Astrocyte (in vitro differentiated cells and primary cell): Measurements from ENCODE around the gene HNRNPUL2. TPM values are rescaled to one million over a fixed set of nuclear protein-coding genes. Genes with fewer than 3 reads are reported as not detected.
A peak's percentile ranks its signal among the peaks of the same experiment; 100 is the strongest.

Source experiments
- DNase-seq: peaks from one replicate; pipeline ENCODE4 v3.0.0-alpha.2; 2010; ENCODE audit warnings: low read depth
- FAIRE-seq: peaks from 2 replicates; lab custom pipeline; 2011; peaks lifted over from hg19 to GRCh38; lab: Jason Lieb, UNC
- H2AFZ ChIP-seq: 2 replicates; pipeline ENCODE4 v1.6.0; 2012; ENCODE audit warnings: low read depth, low read length, inconsistent platforms
- H3K27ac ChIP-seq: 2 replicates; pipeline ENCODE4 v1.5.1; 2011; ENCODE audit warnings: low read depth, low read length, inconsistent platforms
- H3K27me3 ChIP-seq: 2 replicates; pipeline ENCODE4 v1.6.0; 2011; ENCODE audit warnings: low read length, inconsistent platforms; ENCODE audit not compliant: insufficient read depth
- H3K36me3 ChIP-seq: 2 replicates; pipeline ENCODE4 v1.5.1; 2011; ENCODE audit warnings: low read length, inconsistent platforms; ENCODE audit not compliant: insufficient read depth
- H3K4me1 ChIP-seq: 2 replicates; pipeline ENCODE4 v1.5.1; 2011; ENCODE audit warnings: low read length, inconsistent platforms; ENCODE audit not compliant: insufficient read depth
- H3K4me2 ChIP-seq: 2 replicates; pipeline ENCODE4 v1.6.0; 2012; ENCODE audit warnings: low read length, inconsistent platforms
- H3K4me3 ChIP-seq: 2 replicates; pipeline ENCODE4 v1.5.1; 2011; ENCODE audit warnings: low read depth, mild to moderate bottlenecking, low read length, inconsistent platforms; ENCODE audit not compliant: insufficient read depth
- H3K79me2 ChIP-seq: 2 replicates; pipeline ENCODE4 v1.6.0; 2012; ENCODE audit warnings: mild to moderate bottlenecking, low read length, inconsistent platforms; ENCODE audit not compliant: insufficient read depth
- H3K9ac ChIP-seq: 2 replicates; pipeline ENCODE4 v1.6.0; 2012; ENCODE audit warnings: mild to moderate bottlenecking, low read length, inconsistent platforms
- H3K9me3 ChIP-seq: 2 replicates; pipeline ENCODE4 v1.5.1; 2012; ENCODE audit warnings: low read depth, mild to moderate bottlenecking, low read length, inconsistent platforms; ENCODE audit not compliant: insufficient read depth
- H4K20me1 ChIP-seq: 2 replicates; pipeline ENCODE4 v1.6.0; 2012; ENCODE audit warnings: low read length, inconsistent platforms; ENCODE audit not compliant: insufficient read depth
- H3K27ac Mint-ChIP-seq: one replicate; pipeline ENCODE4 v1.8.0; 2021; ENCODE audit warnings: mild to moderate bottlenecking, mixed read lengths; ENCODE audit not compliant: unreplicated experiment
- H3K27me3 Mint-ChIP-seq: one replicate; pipeline ENCODE4 v1.8.0; 2021; ENCODE audit warnings: low read depth, mixed read lengths; ENCODE audit not compliant: unreplicated experiment
- H3K36me3 Mint-ChIP-seq: one replicate; pipeline ENCODE4 v1.8.0; 2021; ENCODE audit warnings: low read depth, mixed read lengths; ENCODE audit not compliant: unreplicated experiment
- H3K4me1 Mint-ChIP-seq: one replicate; pipeline ENCODE4 v1.8.0; 2021; ENCODE audit warnings: low read depth, mixed read lengths; ENCODE audit not compliant: unreplicated experiment
- H3K4me3 Mint-ChIP-seq: one replicate; pipeline ENCODE4 v1.8.0; 2021; ENCODE audit warnings: mild to moderate bottlenecking, moderate library complexity, mixed read lengths; ENCODE audit not compliant: unreplicated experiment
- H3K9me3 Mint-ChIP-seq: one replicate; pipeline ENCODE4 v1.8.0; 2021; ENCODE audit warnings: mild to moderate bottlenecking, mixed read lengths; ENCODE audit not compliant: unreplicated experiment
- EZH2 ChIP-seq: IDR thresholded peaks from 2 replicates; pipeline ENCODE4 v1.6.1; 2012; ENCODE audit warnings: mild to moderate bottlenecking, low read length, inconsistent platforms; ENCODE audit not compliant: insufficient read depth
- total RNA-seq: library from RNA; stranded (reverse); gene quantifications from 2 replicates; pipeline ENCODE4 v1.2.1, GENCODE V29; 2021
- TF ChIP-seq, protein P1 (sequence below): IDR thresholded peaks from 2 replicates; pipeline ENCODE4 v1.5.1; 2011; ENCODE audit warnings: low read depth, mild to moderate bottlenecking, inconsistent platforms, low read length, moderate library complexity; ENCODE audit not compliant: insufficient read depth

HNRNPUL2 gene
- total RNA-seq, 1 donor from 2014 or later = 40.0 TPM

DNA sequence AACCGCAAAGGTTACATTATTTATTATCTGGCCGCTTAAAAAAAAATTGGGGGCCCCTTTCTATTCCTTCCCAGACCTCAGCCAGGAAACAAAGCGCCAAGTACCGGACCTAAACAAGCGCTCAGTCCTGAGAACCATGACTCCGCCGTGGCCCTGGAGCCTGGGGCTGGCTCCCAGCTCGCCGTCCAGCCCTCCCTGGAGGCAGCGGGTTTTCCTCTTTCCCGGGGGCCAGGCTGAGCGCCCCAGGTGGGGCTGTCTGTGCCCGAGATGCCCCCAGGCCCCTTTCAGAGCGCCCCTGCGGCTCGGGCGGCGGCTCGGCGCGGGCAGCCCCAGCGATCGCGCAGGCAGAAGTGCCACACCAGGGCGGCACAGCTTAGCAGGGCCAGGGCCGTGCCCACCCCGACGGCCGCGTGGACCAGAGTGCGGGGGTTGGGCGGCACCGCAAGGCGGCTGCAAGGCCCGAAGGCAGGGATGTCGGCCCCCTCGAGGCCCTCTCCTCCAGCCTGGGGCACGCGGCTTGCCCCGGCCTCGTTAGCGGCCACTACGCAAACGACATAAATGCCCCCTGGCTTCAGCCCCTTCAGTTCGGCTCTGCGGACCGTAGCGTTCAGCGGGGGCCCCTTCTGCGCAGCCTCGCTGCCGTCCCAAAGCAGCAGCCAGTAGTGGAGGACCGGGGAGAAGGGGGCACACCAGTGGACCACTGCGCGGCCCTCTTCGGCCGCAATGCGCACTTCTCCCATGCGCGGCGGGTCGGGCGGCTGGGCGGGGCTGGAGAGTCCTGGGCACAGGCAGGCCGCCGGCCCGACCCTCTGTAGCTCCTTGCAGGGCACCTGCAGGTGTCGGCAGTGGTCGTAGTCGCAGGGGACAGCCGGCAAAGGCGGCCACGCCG is 39.5 kb downstream of the HNRNPUL2 start:
- Histone ChIP-seq H3K9me3 (no peaks in the 10 kb centered on the region), H2AFZ (peak overlapping the region; percentile 73), H4K20me1 (no peaks in the 10 kb centered on the region), H3K79me2 (no peaks in the 10 kb centered on the region), H3K27me3 (peaks cover 3% of the 10 kb centered on the region), H3K4me1 (peaks cover 13% of the 10 kb centered on the region), H3K36me3 (peaks cover 10% of the 10 kb centered on the region), H3K9ac (peak overlapping the region; percentile 23), H3K27ac (no peak overlapping the region), H3K4me3 (peak overlapping the region; percentile 33), H3K4me2 (peak overlapping the region; percentile 73)
- Mint-ChIP-seq H3K27ac (no peak overlapping the region), H3K4me3 (no peak overlapping the region), H3K36me3 (peaks cover 3% of the 10 kb centered on the region), H3K27me3 (no peaks in the 10 kb centered on the region), H3K4me1 (peaks cover 13% of the 10 kb centered on the region), H3K9me3 (no peaks in the 10 kb centered on the region)
- DNase-seq (no peak), FAIRE-seq (no peak)
- TF ChIP-seq EZH2 = peak; percentile 66
- TF ChIP-seq, protein P1, sequence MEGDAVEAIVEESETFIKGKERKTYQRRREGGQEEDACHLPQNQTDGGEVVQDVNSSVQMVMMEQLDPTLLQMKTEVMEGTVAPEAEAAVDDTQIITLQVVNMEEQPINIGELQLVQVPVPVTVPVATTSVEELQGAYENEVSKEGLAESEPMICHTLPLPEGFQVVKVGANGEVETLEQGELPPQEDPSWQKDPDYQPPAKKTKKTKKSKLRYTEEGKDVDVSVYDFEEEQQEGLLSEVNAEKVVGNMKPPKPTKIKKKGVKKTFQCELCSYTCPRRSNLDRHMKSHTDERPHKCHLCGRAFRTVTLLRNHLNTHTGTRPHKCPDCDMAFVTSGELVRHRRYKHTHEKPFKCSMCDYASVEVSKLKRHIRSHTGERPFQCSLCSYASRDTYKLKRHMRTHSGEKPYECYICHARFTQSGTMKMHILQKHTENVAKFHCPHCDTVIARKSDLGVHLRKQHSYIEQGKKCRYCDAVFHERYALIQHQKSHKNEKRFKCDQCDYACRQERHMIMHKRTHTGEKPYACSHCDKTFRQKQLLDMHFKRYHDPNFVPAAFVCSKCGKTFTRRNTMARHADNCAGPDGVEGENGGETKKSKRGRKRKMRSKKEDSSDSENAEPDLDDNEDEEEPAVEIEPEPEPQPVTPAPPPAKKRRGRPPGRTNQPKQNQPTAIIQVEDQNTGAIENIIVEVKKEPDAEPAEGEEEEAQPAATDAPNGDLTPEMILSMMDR = no peak

DNA sequence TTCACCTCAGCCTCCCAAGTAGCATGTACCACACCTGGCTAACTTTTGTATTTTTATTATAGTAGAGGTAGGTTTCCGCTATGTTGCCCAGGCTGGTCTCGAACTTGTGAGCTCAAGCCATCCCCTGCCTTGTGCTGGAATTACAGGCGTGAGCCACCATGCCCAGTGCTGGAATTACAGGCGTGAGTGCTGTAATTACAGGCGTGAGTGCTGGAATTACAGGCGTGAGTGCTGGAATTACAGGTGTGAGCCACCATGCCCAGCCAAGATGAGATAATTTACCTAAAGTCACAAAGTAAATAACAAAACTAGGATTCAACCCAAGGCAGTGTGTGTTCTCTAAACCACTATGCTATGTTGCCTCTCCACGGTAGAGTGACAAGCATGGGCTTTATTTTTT is 44.7 kb downstream of the HNRNPUL2 start:
- peaks cover 16% of the 10 kb centered on the region for H3K4me1 ChIP-seq
- Mint-ChIP-seq H3K27me3 (no peaks in the 10 kb centered on the region), H3K27ac (no peak overlapping the region), H3K36me3 (peaks cover 5% of the 10 kb centered on the region), H3K4me1 (peaks cover 12% of the 10 kb centered on the region), H3K4me3 (no peak overlapping the region), H3K9me3 (no peaks in the 10 kb centered on the region)
- peaks cover 3% of the 10 kb centered on the region for H3K27me3 ChIP-seq
- H3K79me2 ChIP-seq = peaks cover 19% of the 10 kb centered on the region
- H3K36me3 ChIP-seq = peaks cover 2% of the 10 kb centered on the region
- DNase-seq (no peak), FAIRE-seq (no peak)
- no peak overlapping the region for H3K4me2 ChIP-seq
- no peaks in the 10 kb centered on the region for H3K9me3 ChIP-seq
- no peak overlapping the region for H3K4me3 ChIP-seq
- TF ChIP-seq, protein P1 = no peak
- TF ChIP-seq EZH2 = no peak
- H4K20me1 ChIP-seq = peaks cover 4% of the 10 kb centered on the region
- no peak overlapping the region for H2AFZ ChIP-seq
- H3K9ac ChIP-seq = no peak overlapping the region
- no peak overlapping the region for H3K27ac ChIP-seq

DNA sequence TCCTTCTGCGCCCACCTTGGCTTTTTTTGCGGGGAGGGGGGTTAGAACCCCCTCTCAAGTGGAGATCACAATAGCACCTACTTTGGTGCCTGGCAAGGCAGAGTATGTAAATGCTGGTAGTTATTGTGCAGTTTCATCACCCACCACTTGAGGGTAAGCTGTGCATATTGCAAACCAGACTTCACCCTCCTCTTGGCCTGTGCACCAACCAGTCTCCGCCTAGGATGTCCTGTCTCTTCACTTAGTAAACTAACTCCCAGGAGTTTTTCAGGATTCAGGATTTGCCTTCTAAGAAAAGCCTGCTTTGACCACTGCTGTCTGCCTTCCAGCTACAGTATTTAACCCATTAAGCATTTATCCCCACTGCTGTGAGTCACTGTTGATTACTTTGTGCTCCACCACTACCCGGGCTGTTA is 46.4 kb downstream of the HNRNPUL2 start:
- H2AFZ ChIP-seq = peak overlapping the region; percentile 70
- peaks cover 8% of the 10 kb centered on the region for H3K36me3 ChIP-seq
- H4K20me1 ChIP-seq = peaks cover 4% of the 10 kb centered on the region
- H3K4me2 ChIP-seq = no peak overlapping the region
- Mint-ChIP-seq H3K4me3 (peak overlapping the region; percentile 52), H3K9me3 (no peaks in the 10 kb centered on the region), H3K27ac (peak overlapping the region; percentile 75), H3K4me1 (peaks cover 15% of the 10 kb centered on the region), H3K36me3 (peaks cover 5% of the 10 kb centered on the region), H3K27me3 (no peaks in the 10 kb centered on the region)
- H3K27ac ChIP-seq = no peak overlapping the region
- no peak overlapping the region for H3K9ac ChIP-seq
- H3K9me3 ChIP-seq = no peaks in the 10 kb centered on the region
- DNase-seq (peak; percentile 70), FAIRE-seq (no peak)
- peaks cover 26% of the 10 kb centered on the region for H3K79me2 ChIP-seq
- no peaks in the 10 kb centered on the region for H3K27me3 ChIP-seq
- peaks cover 18% of the 10 kb centered on the region for H3K4me1 ChIP-seq
- TF ChIP-seq, protein P1 = peak; percentile 50
- TF ChIP-seq EZH2 = no peak
- no peak overlapping the region for H3K4me3 ChIP-seq
